Activated CD4-positive, alpha-beta T cell treated with anti-CD3 and anti-CD28 coated beads, Interleukin-10, Interleukin-2, amounts not matched to agents 100 ng/mL and 50 ng/mL, durations not matched to agents 16 hours and 8 hours (primary cell): ENCODE results near the gene MYOCD.

Experiments used
- DNase-seq: peaks from one replicate; pipeline ENCODE4 v3.0.0-alpha.2; 2020

The MYOCD gene

GRCh38 chr17:12642034-12642433, 23.7 kb upstream of the MYOCD start:
- DNase-seq, result no peak

GRCh38 chr17:12643822-12644221, 21.9 kb upstream of the MYOCD start:
- no peak for DNase-seq

GRCh38 chr17:12644623-12645022, 21.1 kb upstream of the MYOCD start:
- DNase-seq, result no peak

GRCh38 chr17:12646761-12647422, 18.8 kb upstream of the MYOCD start:
- DNase-seq, result no peak

- no peak for DNase-seq
Measured at GRCh38 chr17:12648498-12648897, 17.2 kb upstream of the MYOCD start.

GRCh38 chr17:12655936-12656335, 9.8 kb upstream of the MYOCD start:
- no peak for DNase-seq

- no peak for DNase-seq
Measured at GRCh38 chr17:12656354-12656753, 9.3 kb upstream of the MYOCD start.

GRCh38 chr17:12659500-12659899, 6.2 kb upstream of the MYOCD start:
- DNase-seq, result no peak

GRCh38 chr17:12664252-12664651, 1.4 kb upstream of the MYOCD start:
- no peak for DNase-seq

- no peak for DNase-seq
Measured at GRCh38 chr17:12664894-12665262, 812 bp upstream of the MYOCD start.

- DNase-seq, result no peak
Measured at GRCh38 chr17:12666718-12667117, 1.0 kb downstream of the MYOCD start.

GRCh38 chr17:12667299-12667958, 1.7 kb downstream of the MYOCD start:
- DNase-seq, result peak; percentile 14

- no peak for DNase-seq
Measured at GRCh38 chr17:12671906-12672305, 6.2 kb downstream of the MYOCD start.

- no peak for DNase-seq
Measured at GRCh38 chr17:12672947-12673346, 7.3 kb downstream of the MYOCD start.

GRCh38 chr17:12673788-12674187, 8.1 kb downstream of the MYOCD start:
- no peak for DNase-seq

- DNase-seq, result no peak
Measured at GRCh38 chr17:12680407-12680897, 14.8 kb downstream of the MYOCD start.

- no peak for DNase-seq
Measured at GRCh38 chr17:12680993-12681392, 15.3 kb downstream of the MYOCD start.

- DNase-seq, result no peak
Measured at GRCh38 chr17:12683299-12683698, 17.6 kb downstream of the MYOCD start.

GRCh38 chr17:12686486-12686885, 20.8 kb downstream of the MYOCD start:
- DNase-seq, result no peak

- no peak for DNase-seq
Measured at GRCh38 chr17:12688382-12688781, 22.7 kb downstream of the MYOCD start.

- no peak for DNase-seq
Measured at GRCh38 chr17:12691173-12691572, 25.5 kb downstream of the MYOCD start.

- DNase-seq, result no peak
Measured at GRCh38 chr17:12693640-12694039, 27.9 kb downstream of the MYOCD start.

GRCh38 chr17:12706070-12706469, 40.4 kb downstream of the MYOCD start:
- DNase-seq, result no peak

GRCh38 chr17:12709063-12709462, 43.4 kb downstream of the MYOCD start:
- DNase-seq, result no peak

- no peak for DNase-seq
Measured at GRCh38 chr17:12712415-12712814, 46.7 kb downstream of the MYOCD start.
